ENCODE results near the gene GNAS-AS1. TPM values are rescaled to one million over a fixed set of nuclear protein-coding genes. Genes with fewer than 3 reads are reported as not detected.

Gene GNAS-AS1
- total and polyA plus RNA-seq, 2 donors from 2014 or later = 0.37 to 0.88 TPM

- Histone ChIP-seq H3K4me3 (ENCODE audit: low read length in 3 of 3) (no peak overlapping the region), H3K27ac (ENCODE audit: low read depth in 2 of 2, low read length in 2 of 2) (no peak overlapping the region), H3K36me3 (ENCODE audit: control insufficient read depth in 2 of 3, insufficient read depth in 3 of 3, low read length in 3 of 3) (no peaks in the 10 kb centered on the region), H3K9ac (ENCODE audit: low read length in 3 of 3) (no peak overlapping the region), H3K4me1 (ENCODE audit: control insufficient read depth in 2 of 3, insufficient read depth in 2 of 3, low read depth in 1 of 3, low read length in 3 of 3) (no peaks in the 10 kb centered on the region), H3K27me3 (ENCODE audit: control insufficient read depth, insufficient read depth, low read length) (no peaks in the 10 kb centered on the region), H3K9me3 (ENCODE audit: control insufficient read depth in 2 of 3, insufficient read depth in 1 of 3, low read length in 3 of 3) (no peaks in the 10 kb centered on the region)
- intact Hi-C loops (cut with DNase I) = no loop called here
- DNase-seq (no peak), FAIRE-seq (no peak)
- TF ChIP-seq CTCF (IDR thresholded peaks at IDR 0.05; ENCODE audit: borderline replicate concordance, extremely low read depth, insufficient read depth) = no peak
These were observed 32.0 kb downstream of the GNAS-AS1 start for GRCh38 chr20:58818586-58819285.

- Histone ChIP-seq H3K4me1 (ENCODE audit: control insufficient read depth in 2 of 3, insufficient read depth in 2 of 3, low read depth in 1 of 3, low read length in 3 of 3) (no peaks in the 10 kb centered on the region), H3K9ac (ENCODE audit: low read length in 3 of 3) (no peak overlapping the region), H3K4me3 (ENCODE audit: low read length in 3 of 3) (no peak overlapping the region), H3K9me3 (ENCODE audit: control insufficient read depth in 2 of 3, insufficient read depth in 1 of 3, low read length in 3 of 3) (no peaks in the 10 kb centered on the region), H3K36me3 (ENCODE audit: control insufficient read depth in 2 of 3, insufficient read depth in 3 of 3, low read length in 3 of 3) (no peaks in the 10 kb centered on the region), H3K27ac (ENCODE audit: low read depth in 2 of 2, low read length in 2 of 2) (no peak overlapping the region), H3K27me3 (ENCODE audit: control insufficient read depth, insufficient read depth, low read length) (no peaks in the 10 kb centered on the region)
- TF ChIP-seq CTCF (IDR thresholded peaks at IDR 0.05; ENCODE audit: borderline replicate concordance, extremely low read depth, insufficient read depth) = no peak
- intact Hi-C loops (cut with DNase I) = no loop called here
- no peak for FAIRE-seq
- DNase-seq = no peak
These were observed 33.0 kb downstream of the GNAS-AS1 start for GRCh38 chr20:58817748-58818147.

GRCh38 chr20:58816957-58817651 is 33.6 kb downstream of the GNAS-AS1 start:
- DNase-seq (no peak), FAIRE-seq (no peak)
- Histone ChIP-seq H3K9me3 (ENCODE audit: control insufficient read depth in 2 of 3, insufficient read depth in 1 of 3, low read length in 3 of 3) (no peaks in the 10 kb centered on the region), H3K4me1 (ENCODE audit: control insufficient read depth in 2 of 3, insufficient read depth in 2 of 3, low read depth in 1 of 3, low read length in 3 of 3) (no peaks in the 10 kb centered on the region), H3K27ac (ENCODE audit: low read depth in 2 of 2, low read length in 2 of 2) (no peak overlapping the region), H3K36me3 (ENCODE audit: control insufficient read depth in 2 of 3, insufficient read depth in 3 of 3, low read length in 3 of 3) (no peaks in the 10 kb centered on the region), H3K9ac (ENCODE audit: low read length in 3 of 3) (no peak overlapping the region), H3K4me3 (ENCODE audit: low read length in 3 of 3) (no peak overlapping the region), H3K27me3 (ENCODE audit: control insufficient read depth, insufficient read depth, low read length) (no peaks in the 10 kb centered on the region)
- TF ChIP-seq CTCF (IDR thresholded peaks at IDR 0.05; ENCODE audit: borderline replicate concordance, extremely low read depth, insufficient read depth) = no peak
- intact Hi-C loops (cut with DNase I) = no loop called here

All from kidney (tissue), 14 donors.